Sigmoid colon (tissue), 7 donors: ENCODE measurements around the gene TBC1D22A. TPM values are rescaled to one million over a fixed set of nuclear protein-coding genes. Genes with fewer than 3 reads are reported as not detected.
A peak's percentile ranks its signal among the peaks of the same experiment; 100 is the strongest.

Experiments
- DNase-seq: peaks from one replicate; pipeline ENCODE4 v3.0.0-alpha.2; 2019
- H3K27ac ChIP-seq, 4 donors: fragments of 200-600 bp; sonication (generic); one replicate each; pipeline ENCODE4 v1.5.1; 2016 to 2019; ENCODE audit warnings: mild to moderate bottlenecking in 1 of 4
- H3K27me3 ChIP-seq, 3 donors: fragments of 200-600 bp; sonication (generic); one replicate each; pipeline ENCODE4 v1.5.1; 2019; ENCODE audit warnings: mild to moderate bottlenecking in 1 of 3
- H3K36me3 ChIP-seq, 4 donors: fragments of 200-600 bp; sonication (generic); one replicate each; pipeline ENCODE4 v1.5.1; 2016 to 2019
- H3K4me1 ChIP-seq, 4 donors: fragments of 200-600 bp; sonication (generic); one replicate each; pipeline ENCODE4 v1.5.1; 2017 to 2019
- H3K4me3 ChIP-seq, 4 donors: fragments of 200-600 bp; sonication (generic); one replicate each; pipeline ENCODE4 v1.5.1; 2017 to 2019; ENCODE audit warnings: mild to moderate bottlenecking in 2 of 4, moderate library complexity in 1 of 4
- H3K9me3 ChIP-seq, 4 donors: fragments of 200-600 bp in 3 of 4; sonication (generic) in 3 of 4; one replicate each; pipeline versions ENCODE4 v1.5.1 to v1.6.1; 2013 to 2019
- CTCF ChIP-seq, 4 experiments: fragments of 450-650 bp in 3 of 4; fragments of 200-600 bp in 1 of 4; IDR thresholded peaks; one replicate each; pipeline ENCODE4 v1.5.1; 2016 to 2019; ENCODE audit warnings: antibody characterized with exemption in 4 of 4, mild to moderate bottlenecking in 3 of 4, moderate library complexity in 2 of 4
- EP300 ChIP-seq, 4 donors: sonication (generic); formaldehyde crosslinking; IDR thresholded peaks; one replicate each; pipeline ENCODE4 v1.6.1; 2017; ENCODE audit warnings: antibody characterized with exemption in 4 of 4
- POLR2A ChIP-seq, 2 donors: fragments of 450-650 bp; IDR thresholded peaks; one replicate each; pipeline ENCODE4 v1.6.1; 2016; ENCODE audit warnings: antibody characterized with exemption in 2 of 2, mild to moderate bottlenecking in 2 of 2, moderate library complexity in 2 of 2
- POLR2AphosphoS5 ChIP-seq, 4 donors: sonication (generic); formaldehyde crosslinking; IDR thresholded peaks; one replicate each; pipeline ENCODE4 v1.6.1; 2017; ENCODE audit warnings: antibody characterized with exemption in 4 of 4
- WGBS, 2 donors: extraction: QIAGEN DNeasy Blood & Tissue Kit; methylation state at CpG; one replicate each; pipeline ENCODE4 v1.1.7; 2013; 5-methylcytosine and 5-hydroxymethylcytosine counted together
- intact Hi-C: fragments of 100-400 bp; cut with DNase I; formaldehyde crosslinking; loops from one replicate; pipeline ENCODE4 v1.15.1; 2023
- polyA plus RNA-seq, 3 donors: library from polyadenylated mRNA; stranded (reverse); fragments of 200-250 nt; gene quantifications; one replicate each; pipeline ENCODE4 v1.2.3, GENCODE V29; 2013
- total RNA-seq, 4 donors: library from RNA; depleted of rRNA; stranded (reverse); fragments of >200 nt; gene quantifications; one replicate each; pipeline ENCODE4 v1.1.0, GENCODE V29; 2016
- donor health status: healthy with polysubstance abuse.
- donor health status: Bipolar disorder and iron deficiency.
- donor health status: healthy.

TBC1D22A gene
- total and polyA plus RNA-seq, 7 donors, result 13.6 to 34.6 (median 14.3) TPM

- DNase-seq, result peak; percentile 96
- no peaks in the 10 kb centered on the region for H3K36me3 ChIP-seq
- H3K27ac ChIP-seq, result peak overlapping the region; percentile 67 to 81 (median 72)
- no peaks in the 10 kb centered on the region for H3K27me3 ChIP-seq
- 15 to 29% methylated on average over 14 of the region's 14 CpGs for WGBS, 2 donors
- intact Hi-C loops, result no loop called here
- H3K4me1 ChIP-seq, result peaks cover 0 to 43% (median 34%) of the 10 kb centered on the region in 4 donors
- no peak overlapping the region for H3K4me3 ChIP-seq
- TF ChIP-seq POLR2AphosphoS5 (IDR thresholded peaks at IDR 0.05), result peak; percentile 37 to 91 (median 56)
- peak in 1 of 2 donors; percentile 31 for TF ChIP-seq POLR2A (IDR thresholded peaks at IDR 0.05)
- peak in 1 of 4 donors; percentile 35 for TF ChIP-seq EP300 (IDR thresholded peaks at IDR 0.05)
- no peak for TF ChIP-seq CTCF (IDR thresholded peaks at IDR 0.05)
- H3K9me3 ChIP-seq, result no peaks in the 10 kb centered on the region
Observed at GRCh38 chr22:46754110-46754799, 8.2 kb upstream of the TBC1D22A start.

DNA sequence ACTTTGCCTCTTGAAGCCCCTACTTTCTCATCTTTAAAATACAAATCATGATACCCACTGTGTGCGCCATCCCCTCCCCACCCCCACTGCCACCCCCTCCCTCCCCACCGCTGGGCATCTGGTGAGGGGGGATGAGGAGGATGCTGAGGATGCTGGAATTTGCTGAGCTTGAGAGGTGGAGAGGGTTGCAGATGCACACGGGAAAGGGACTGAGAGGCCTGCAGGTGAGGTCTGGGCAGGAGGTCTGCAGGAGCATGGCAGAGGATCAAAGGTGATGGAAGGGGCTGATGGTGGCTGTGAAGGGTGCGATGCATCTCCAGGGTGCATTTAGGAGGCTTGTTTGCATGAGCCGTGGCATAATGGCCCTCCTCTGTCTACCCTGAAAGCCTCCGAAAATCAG is 7.6 kb upstream of the TBC1D22A start:
- Histone ChIP-seq H3K4me3 (no peak overlapping the region), H3K27me3 (no peaks in the 10 kb centered on the region), H3K9me3 (no peaks in the 10 kb centered on the region), H3K27ac (peak overlapping the region; percentile 67 to 81 (median 72)), H3K4me1 (peaks cover 0 to 37% (median 28%) of the 10 kb centered on the region in 4 donors), H3K36me3 (no peaks in the 10 kb centered on the region)
- TF ChIP-seq CTCF (IDR thresholded peaks at IDR 0.05), result no peak
- no peak for TF ChIP-seq EP300 (IDR thresholded peaks at IDR 0.05)
- no peak for TF ChIP-seq POLR2A (IDR thresholded peaks at IDR 0.05)
- TF ChIP-seq POLR2AphosphoS5 (IDR thresholded peaks at IDR 0.05), result no peak
- intact Hi-C loops, result no loop called here
- 82 to 85% methylated on average over 6 of the region's 6 CpGs for WGBS, 2 donors
- DNase-seq, result peak; percentile 60

DNA sequence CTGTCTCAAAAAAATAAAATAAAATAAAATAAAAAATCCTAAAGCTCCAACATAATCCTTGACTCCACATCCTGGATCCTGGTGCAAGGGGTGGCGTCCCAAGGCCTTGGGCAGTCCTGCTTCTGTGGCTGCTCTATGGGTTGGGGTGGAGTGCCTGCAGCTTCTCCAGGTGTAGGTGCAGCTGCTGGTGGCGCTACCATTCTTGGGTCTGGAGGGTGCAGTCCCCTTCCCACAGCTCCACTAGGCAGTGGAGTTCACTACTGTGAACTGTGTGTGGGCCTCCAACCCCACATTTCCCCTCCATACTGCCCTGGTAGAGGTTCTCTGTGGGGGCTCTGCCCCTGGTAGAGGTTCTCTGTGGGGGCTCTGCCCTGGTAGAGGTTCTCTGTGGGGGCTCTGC is 6.9 kb upstream of the TBC1D22A start:
- DNase-seq, result no peak
- no peaks in the 10 kb centered on the region for H3K9me3 ChIP-seq
- H3K4me1 ChIP-seq, result peaks cover 0 to 30% (median 25%) of the 10 kb centered on the region in 4 donors
- H3K27me3 ChIP-seq, result no peaks in the 10 kb centered on the region
- no peak overlapping the region for H3K27ac ChIP-seq
- TF ChIP-seq EP300 (IDR thresholded peaks at IDR 0.05) (no peak), CTCF (IDR thresholded peaks at IDR 0.05) (no peak), POLR2A (IDR thresholded peaks at IDR 0.05) (no peak), POLR2AphosphoS5 (IDR thresholded peaks at IDR 0.05) (no peak)
- 99 to 100% methylated on average over 2 of the region's 2 CpGs for WGBS, 2 donors
- no peaks in the 10 kb centered on the region for H3K36me3 ChIP-seq
- intact Hi-C loops, result no loop called here
- no peak overlapping the region for H3K4me3 ChIP-seq

GRCh38 chr22:46756097-46756496 is 6.4 kb upstream of the TBC1D22A start:
- TF ChIP-seq POLR2AphosphoS5 (IDR thresholded peaks at IDR 0.05) (no peak), CTCF (IDR thresholded peaks at IDR 0.05) (no peak), EP300 (IDR thresholded peaks at IDR 0.05) (no peak)
- intact Hi-C loops, result no loop called here
- H3K9me3 ChIP-seq, result no peaks in the 10 kb centered on the region
- no peak overlapping the region for H3K27ac ChIP-seq
- 95 to 98% methylated on average over 1 of the region's 1 CpG for WGBS, 2 donors
- DNase-seq, result no peak
- no peak overlapping the region for H3K4me3 ChIP-seq
- H3K27me3 ChIP-seq, result no peaks in the 10 kb centered on the region
- peaks cover 0 to 26% (median 23%) of the 10 kb centered on the region in 4 donors for H3K4me1 ChIP-seq
- no peaks in the 10 kb centered on the region for H3K36me3 ChIP-seq
